SK-N-SH (cell line): Measurements from ENCODE around the gene PARD3B. TPM values are rescaled to one million over a fixed set of nuclear protein-coding genes. Genes with fewer than 3 reads are reported as not detected.

ENCODE experiments used
- CTCF ChIA-PET: fragments of 300-600, 350-600 bp; formaldehyde crosslinking; extraction: SDS; loops from one replicate; lab custom pipeline; 2021; lab: Yijun Ruan, JAX
- POLR2A ChIA-PET: fragments of 350-600 bp; sonication (Branson Sonifier 250); formaldehyde crosslinking; extraction: SDS; loops from one replicate; lab custom pipeline; 2020; ENCODE audit warnings: antibody characterized with exemption, inconsistent platforms; lab: Yijun Ruan, JAX
- DNase-seq: peaks from one replicate; pipeline ENCODE4 v3.0.0; 2012
- H2AFZ ChIP-seq: fragments of 200-600 bp; sonication (generic); 2 replicates; pipeline ENCODE4 v1.8.1; 2016; ENCODE audit warnings: antibody characterized with exemption, mild to moderate bottlenecking, low read depth
- H3F3A ChIP-seq: fragments of 200-600 bp; sonication (generic); replicated peaks from 2 replicates; pipeline ENCODE3; 2016; ENCODE audit warnings: antibody characterized with exemption, mild to moderate bottlenecking; ENCODE audit not compliant: insufficient read depth
- H3K27ac ChIP-seq, 2 experiments: fragments of 200-500 bp in 1 of 2; fragments of 200-600 bp in 1 of 2; sonication (Bioruptor generic) in 1 of 2; sonication (generic), shearing (Covaris generic) in 1 of 2; 2 replicates each; pipeline versions ENCODE4 v1.5.1 to v1.6.1; 2014 to 2016; ENCODE audit warnings: low read depth in 2 of 2, inconsistent platforms in 1 of 2, low read length in 1 of 2, mild to moderate bottlenecking in 1 of 2, mixed read lengths in 1 of 2
- H3K27me3 ChIP-seq: fragments of 200-600 bp; sonication (generic), shearing (Covaris generic); 2 replicates; pipeline ENCODE4 v1.6.1; 2016; ENCODE audit warnings: mixed run types; ENCODE audit not compliant: insufficient read depth
- H3K36me3 ChIP-seq, 2 experiments: fragments of 200-500 bp in 1 of 2; fragments of 200-600 bp in 1 of 2; sonication (Bioruptor generic) in 1 of 2; sonication (generic) in 1 of 2; replicated peaks in 1 of 2; 2 replicates each; pipeline versions ENCODE3 to v1.5.1; 2014 to 2016; ENCODE audit warnings: low read length in 1 of 2, mild to moderate bottlenecking in 1 of 2; ENCODE audit not compliant: insufficient read depth in 2 of 2, control insufficient read depth in 1 of 2
- H3K4me1 ChIP-seq, 2 experiments: fragments of 200-500 bp in 1 of 2; fragments of 200-600 bp in 1 of 2; sonication (Bioruptor generic) in 1 of 2; sonication (generic), shearing (Covaris generic) in 1 of 2; 2 replicates each; pipeline versions ENCODE4 v1.5.1 to v1.6.1; 2014 to 2016; ENCODE audit warnings: low read depth in 1 of 2, low read length in 1 of 2, mixed run types in 1 of 2; ENCODE audit not compliant: insufficient read depth in 2 of 2, control insufficient read depth in 1 of 2
- H3K4me2 ChIP-seq: fragments of 200-600 bp; sonication (generic), shearing (Covaris generic); 2 replicates; pipeline ENCODE4 v1.6.1; 2017; ENCODE audit warnings: mixed run types
- H3K4me3 ChIP-seq, 2 experiments: fragments of 200-500 bp in 1 of 2; fragments of 200-600 bp in 1 of 2; sonication (Bioruptor generic) in 1 of 2; sonication (generic), shearing (Covaris generic) in 1 of 2; 2 replicates each; pipeline versions ENCODE4 v1.5.1 to v1.8.1; 2014 to 2016; ENCODE audit warnings: low read depth in 2 of 2, inconsistent platforms in 1 of 2, low read length in 1 of 2, mild to moderate bottlenecking in 1 of 2, mixed read lengths in 1 of 2, moderate library complexity in 1 of 2
- H3K79me2 ChIP-seq: fragments of 200-600 bp; sonication (generic); 2 replicates; pipeline ENCODE4 v1.8.1; 2017; ENCODE audit warnings: mild to moderate bottlenecking; ENCODE audit not compliant: insufficient read depth
- H3K9ac ChIP-seq: fragments of 200-600 bp; sonication (generic); 2 replicates; pipeline ENCODE4 v1.6.1; 2017; ENCODE audit warnings: mixed run types
- H3K9me2 ChIP-seq: fragments of 200-600 bp; sonication (generic); 2 replicates; pipeline ENCODE4 v1.6.1; 2017; ENCODE audit warnings: mixed run types
- H3K9me3 ChIP-seq: fragments of 200-600 bp; sonication (generic); 2 replicates; pipeline ENCODE4 v1.6.1; 2017; ENCODE audit warnings: mixed run types, mild to moderate bottlenecking, moderate library complexity
- H4K20me1 ChIP-seq: fragments of 200-600 bp; sonication (generic); 2 replicates; pipeline ENCODE4 v1.6.1; 2017; ENCODE audit warnings: mild to moderate bottlenecking, mixed run types; ENCODE audit not compliant: insufficient read depth
- CTCF ChIP-seq: fragments of 200-600 bp; sonication (generic); IDR thresholded peaks from 2 replicates; pipeline ENCODE4 v1.6.1; 2017; ENCODE audit warnings: antibody characterized with exemption, mild to moderate bottlenecking, moderate library complexity
- EP300 ChIP-seq, 2 experiments: IDR thresholded peaks; 2 replicates each; pipeline versions ENCODE4 v1.4.0 to v1.6.1; 2012; ENCODE audit warnings: borderline replicate concordance in 1 of 2, low read depth in 1 of 2, low read length in 1 of 2
- EZH2phosphoT487 ChIP-seq: fragments of 200-600 bp; sonication (generic); IDR thresholded peaks from 2 replicates; pipeline ENCODE4 v1.6.1; 2017; ENCODE audit warnings: low read depth, mixed run types, mild to moderate bottlenecking, antibody characterized with exemption, moderate library complexity, borderline replicate concordance
- FOSL2 ChIP-seq: IDR thresholded peaks from 2 replicates; pipeline ENCODE4 v1.4.0; 2012; ENCODE audit warnings: low read depth, mild to moderate bottlenecking, moderate library complexity, borderline replicate concordance
- FOXJ3 ChIP-seq: sonication (generic); formaldehyde crosslinking; IDR thresholded peaks from 2 replicates; pipeline ENCODE4 v1.5.1; 2020; ENCODE audit warnings: mild to moderate bottlenecking, missing genetic modification reagents
- GABPA ChIP-seq: IDR thresholded peaks from 2 replicates; pipeline ENCODE4 v1.4.0; 2012; ENCODE audit warnings: low read depth, mild to moderate bottlenecking
- MXI1 ChIP-seq: IDR thresholded peaks from 2 replicates; pipeline ENCODE4 v1.6.1; 2012; ENCODE audit warnings: mild to moderate bottlenecking, low read depth, low read length, improper control_type of control experiment
- NRF1 ChIP-seq: IDR thresholded peaks from 2 replicates; pipeline ENCODE4 v1.6.1; 2012; ENCODE audit warnings: low read depth, mild to moderate bottlenecking, low read length
- PBX3 ChIP-seq: IDR thresholded peaks from 2 replicates; pipeline ENCODE4; 2012
- POLR2AphosphoS5 ChIP-seq: IDR thresholded peaks from 2 replicates; pipeline ENCODE4 v1.6.1; 2012; ENCODE audit warnings: low read depth, low read length
- RAD21 ChIP-seq: IDR thresholded peaks from 2 replicates; pipeline ENCODE4 v1.6.1; 2012; ENCODE audit warnings: mild to moderate bottlenecking, low read length
- RCOR1 ChIP-seq: fragments of 150-350 bp; IDR thresholded peaks from 2 replicates; pipeline ENCODE4 v1.6.1; 2017; ENCODE audit warnings: antibody characterized with exemption, low read length
- RFX5 ChIP-seq: IDR thresholded peaks from 2 replicates; pipeline ENCODE4 v1.6.1; 2012; ENCODE audit warnings: mild to moderate bottlenecking, improper control_type of control experiment, low read length
- SIN3A ChIP-seq: IDR thresholded peaks from 2 replicates; pipeline ENCODE4 v1.6.1; 2012; ENCODE audit warnings: low read depth, mild to moderate bottlenecking, low read length, moderate library complexity, borderline replicate concordance
- TCF12 ChIP-seq: IDR thresholded peaks from 2 replicates; pipeline ENCODE4 v1.4.0; 2012
- TEAD4 ChIP-seq: IDR thresholded peaks from 2 replicates; pipeline ENCODE4 v1.4.0; 2012; ENCODE audit warnings: mild to moderate bottlenecking, borderline replicate concordance; ENCODE audit not compliant: insufficient read depth
- YY1 ChIP-seq: IDR thresholded peaks from 2 replicates; pipeline ENCODE4 v1.4.0; 2012; ENCODE audit warnings: low read depth, mild to moderate bottlenecking
- WGBS: methylation state at CpG from one replicate; pipeline ENCODE4 v1.1.6; 2017; ENCODE audit warnings: low lambda C conversion rate; 5-methylcytosine and 5-hydroxymethylcytosine counted together
- polyA plus RNA-seq, 3 experiments: library from polyadenylated mRNA; depleted of rRNA; stranded (reverse); fragments of >200 nt; gene quantifications; 2 replicates each; pipeline ENCODE4 v1.2.3, GENCODE V29; 2012

The PARD3B gene
- polyA plus RNA-seq, 1 of the 3 experiments (the other 2 are of a cell fraction) = 0.87 TPM

DNA sequence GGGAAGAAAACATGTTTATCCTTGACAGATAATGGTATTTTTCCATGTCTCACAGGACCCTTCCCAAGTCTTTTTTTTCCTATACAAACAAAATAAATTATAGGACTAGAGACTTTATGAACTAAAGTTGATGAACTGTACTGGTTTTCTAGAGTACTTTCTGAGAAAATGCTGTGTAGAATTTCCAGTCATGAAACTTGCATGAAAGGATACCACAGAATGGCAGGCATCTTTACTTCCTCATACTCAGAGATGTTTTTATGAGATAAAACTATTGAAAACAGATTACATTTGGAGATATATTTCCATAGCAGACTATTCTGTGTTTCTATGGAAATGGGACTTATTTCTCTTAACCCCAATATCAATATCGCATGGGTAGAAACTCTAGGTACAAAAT lies 403.5 kb downstream of the PARD3B start:
- 94% methylated on average over 1 of the region's 1 CpG for WGBS
- Histone ChIP-seq H3K79me2 (no peaks in the 10 kb centered on the region), H3K27me3 (no peaks in the 10 kb centered on the region), H3K36me3 (no peaks in the 10 kb centered on the region), H2AFZ (no peak overlapping the region), H3K9ac (no peak overlapping the region), H3K27ac (no peak overlapping the region)
- CTCF ChIA-PET = no interaction called here
- DNase-seq = no peak
- TF ChIP-seq RFX5 = no peak
- TF ChIP-seq GABPA = no peak
- no peak for TF ChIP-seq YY1
- TF ChIP-seq EP300 (IDR thresholded peaks at IDR 0.05; ENCODE audit: borderline replicate concordance in 1 of 2, low read depth in 1 of 2, low read length in 1 of 2) = no peak
- TF ChIP-seq, all 33 proteins: peak for 0
- Histone ChIP-seq H3K9me3 (no peaks in the 10 kb centered on the region), H3K4me1 (peaks cover 0 to 11% of the 10 kb centered on the region in 2 experiments; a peak in 1 of 4 replicates), H3K4me3 (no peak overlapping the region), H3F3A (peaks cover 4% of the 10 kb centered on the region), H3K9me2 (no peaks in the 10 kb centered on the region), H4K20me1 (no peaks in the 10 kb centered on the region), H3K4me2 (no peak overlapping the region)
- POLR2A ChIA-PET = no interaction called here

- H3K4me3 ChIP-seq = no peak overlapping the region
- H3F3A ChIP-seq = peaks cover 4% of the 10 kb centered on the region
- ChIA-PET POLR2A (no interaction called here), CTCF (no interaction called here)
- no peaks in the 10 kb centered on the region for H3K36me3 ChIP-seq
- no peak overlapping the region; a peak in 1 of 4 replicates for H3K27ac ChIP-seq
- H3K9me2 ChIP-seq = no peaks in the 10 kb centered on the region
- peak overlapping the region; percentile 18; the same call in 1 of the 2 replicates for H3K4me2 ChIP-seq
- H3K27me3 ChIP-seq = no peaks in the 10 kb centered on the region
- no peak overlapping the region for H3K9ac ChIP-seq
- no peaks in the 10 kb centered on the region for H3K9me3 ChIP-seq
- TF ChIP-seq EP300 (IDR thresholded peaks at IDR 0.05; ENCODE audit: borderline replicate concordance in 1 of 2, low read depth in 1 of 2, low read length in 1 of 2) (no peak), TEAD4 (peak; percentile 20; the same call in 1 of the 2 replicates), SIN3A (no peak), GABPA (no peak), FOXJ3 (CRISPR knock-in tag) (no peak), TCF12 (no peak), FOSL2 (peak; percentile 2; the same call in 1 of the 2 replicates), CTCF (no peak), RAD21 (no peak), YY1 (no peak), RCOR1 (no peak), EZH2phosphoT487 (no peak), NRF1 (no peak), MXI1 (no peak), PBX3 (no peak), POLR2AphosphoS5 (no peak)
- peaks cover 0 to 11% of the 10 kb centered on the region in 2 experiments; a peak in 1 of 4 replicates for H3K4me1 ChIP-seq
- no peak overlapping the region for H2AFZ ChIP-seq
- no peak for DNase-seq
- 93% methylated on average over 2 of the region's 2 CpGs for WGBS
- no peaks in the 10 kb centered on the region for H3K79me2 ChIP-seq
- no peaks in the 10 kb centered on the region for H4K20me1 ChIP-seq
Measured at GRCh38 chr2:204950695-204951346, 405.5 kb downstream of the PARD3B start.
